K562 (cell line): ENCODE results near the gene EPS8. TPM values are rescaled to one million over a fixed set of nuclear protein-coding genes. Genes with fewer than 3 reads are reported as not detected.

Source experiments
- BHLHE40 ChIP-seq: IDR thresholded peaks from 2 replicates; pipeline ENCODE4 v1.6.1; 2011; ENCODE audit warnings: low read length, improper control_type of control experiment
- TEAD4 ChIP-seq, 2 experiments: sonication (generic) in 1 of 2; formaldehyde crosslinking in 1 of 2; IDR thresholded peaks; 2 replicates each; pipeline versions ENCODE4 v1.6.1 to v1.8.0; 2012 to 2022; ENCODE audit warnings: borderline replicate concordance in 1 of 2, inconsistent platforms in 1 of 2, low read length in 1 of 2, mild to moderate bottlenecking in 1 of 2, missing genetic modification reagents in 1 of 2
- polyA plus RNA-seq, 8 experiments: library from polyadenylated mRNA; depleted of rRNA in 4 of 8; stranded (reverse) in 5 of 8; unstranded in 3 of 8; fragments of >200 nt; fragmentation: Nextera tagmentation in 2 of 8; fragmentation: Illumina TruSeq in 1 of 8; extraction: Ambion mirVana in 2 of 8; extraction: Trizol in 1 of 8; gene quantifications; 2 replicates each; pipeline versions ENCODE4 v1.2.1 to v1.2.3, GENCODE V29; 2011 to 2014; ENCODE audit warnings: inconsistent platforms in 1 of 8, missing spikeins in 1 of 8
- total RNA-seq, 7 experiments: library from RNA; depleted of rRNA in 6 of 7; stranded (reverse); fragments of >200 nt in 6 of 7; fragmentation: Illumina TruSeq in 2 of 7; extraction: Trizol in 2 of 7; gene quantifications; 2 replicates each; pipeline versions ENCODE4 v1.2.1 to v1.2.3, GENCODE V29; 2011 to 2021; ENCODE audit warnings: low replicate concordance in 1 of 7
- TF ChIP-seq, protein P1 (sequence below), 2 experiments: fragments of 450-650 bp; formaldehyde crosslinking in 1 of 2; IDR thresholded peaks; 2 replicates each; pipeline versions ENCODE4 v1.4.0 to v1.6.1; 2014 to 2020; ENCODE audit warnings: mild to moderate bottlenecking in 2 of 2, borderline replicate concordance in 1 of 2, low read depth in 1 of 2
- TF ChIP-seq, protein P2 (sequence below): fragments of 450-650 bp; IDR thresholded peaks from 2 replicates; pipeline ENCODE4 v1.6.1; 2016; ENCODE audit warnings: low read depth, mild to moderate bottlenecking, moderate library complexity
- TF ChIP-seq, protein P3 (sequence below): fragments of 450-650 bp; IDR thresholded peaks from 2 replicates; pipeline ENCODE4 v1.7.1; 2018; ENCODE audit warnings: mild to moderate bottlenecking, low read depth; ENCODE audit not compliant: partially characterized antibody

Gene EPS8
- total and polyA plus RNA-seq, 9 of the 15 experiments (the other 6 are each of a cell fraction or from before 2014, with no cell fraction given), result 0.10 to 1.9 (median 0.33) TPM

DNA sequence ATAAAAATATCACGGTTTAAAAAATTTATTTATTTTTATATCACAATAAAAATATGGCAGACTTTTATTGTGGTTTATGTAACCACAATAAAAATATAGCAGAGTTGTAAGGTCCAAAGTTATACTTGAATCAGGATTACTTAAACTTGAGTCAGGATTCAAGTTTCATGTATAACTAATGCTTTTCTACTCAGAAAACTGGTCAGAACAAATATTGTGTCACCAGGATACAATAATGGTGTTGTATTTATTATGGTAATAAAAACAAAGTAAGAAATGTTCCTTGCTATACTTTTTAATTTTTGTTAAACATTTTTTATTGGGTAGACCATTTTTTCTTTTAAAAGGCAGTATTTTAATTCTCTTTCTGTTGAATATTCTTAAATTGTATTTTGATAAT lies 29.2 kb upstream of the EPS8 start (continued):
- TF ChIP-seq, protein P1, sequence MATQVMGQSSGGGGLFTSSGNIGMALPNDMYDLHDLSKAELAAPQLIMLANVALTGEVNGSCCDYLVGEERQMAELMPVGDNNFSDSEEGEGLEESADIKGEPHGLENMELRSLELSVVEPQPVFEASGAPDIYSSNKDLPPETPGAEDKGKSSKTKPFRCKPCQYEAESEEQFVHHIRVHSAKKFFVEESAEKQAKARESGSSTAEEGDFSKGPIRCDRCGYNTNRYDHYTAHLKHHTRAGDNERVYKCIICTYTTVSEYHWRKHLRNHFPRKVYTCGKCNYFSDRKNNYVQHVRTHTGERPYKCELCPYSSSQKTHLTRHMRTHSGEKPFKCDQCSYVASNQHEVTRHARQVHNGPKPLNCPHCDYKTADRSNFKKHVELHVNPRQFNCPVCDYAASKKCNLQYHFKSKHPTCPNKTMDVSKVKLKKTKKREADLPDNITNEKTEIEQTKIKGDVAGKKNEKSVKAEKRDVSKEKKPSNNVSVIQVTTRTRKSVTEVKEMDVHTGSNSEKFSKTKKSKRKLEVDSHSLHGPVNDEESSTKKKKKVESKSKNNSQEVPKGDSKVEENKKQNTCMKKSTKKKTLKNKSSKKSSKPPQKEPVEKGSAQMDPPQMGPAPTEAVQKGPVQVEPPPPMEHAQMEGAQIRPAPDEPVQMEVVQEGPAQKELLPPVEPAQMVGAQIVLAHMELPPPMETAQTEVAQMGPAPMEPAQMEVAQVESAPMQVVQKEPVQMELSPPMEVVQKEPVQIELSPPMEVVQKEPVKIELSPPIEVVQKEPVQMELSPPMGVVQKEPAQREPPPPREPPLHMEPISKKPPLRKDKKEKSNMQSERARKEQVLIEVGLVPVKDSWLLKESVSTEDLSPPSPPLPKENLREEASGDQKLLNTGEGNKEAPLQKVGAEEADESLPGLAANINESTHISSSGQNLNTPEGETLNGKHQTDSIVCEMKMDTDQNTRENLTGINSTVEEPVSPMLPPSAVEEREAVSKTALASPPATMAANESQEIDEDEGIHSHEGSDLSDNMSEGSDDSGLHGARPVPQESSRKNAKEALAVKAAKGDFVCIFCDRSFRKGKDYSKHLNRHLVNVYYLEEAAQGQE (IDR thresholded peaks at IDR 0.05; ENCODE audit: borderline replicate concordance), result no peak
- TF ChIP-seq, protein P1 (CRISPR knock-in tag; IDR thresholded peaks at IDR 0.05; ENCODE audit: low read depth), result no peak
- TF ChIP-seq, protein P2, sequence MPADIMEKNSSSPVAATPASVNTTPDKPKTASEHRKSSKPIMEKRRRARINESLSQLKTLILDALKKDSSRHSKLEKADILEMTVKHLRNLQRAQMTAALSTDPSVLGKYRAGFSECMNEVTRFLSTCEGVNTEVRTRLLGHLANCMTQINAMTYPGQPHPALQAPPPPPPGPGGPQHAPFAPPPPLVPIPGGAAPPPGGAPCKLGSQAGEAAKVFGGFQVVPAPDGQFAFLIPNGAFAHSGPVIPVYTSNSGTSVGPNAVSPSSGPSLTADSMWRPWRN, result no peak
- no peak for TF ChIP-seq BHLHE40
- TF ChIP-seq, protein P3, sequence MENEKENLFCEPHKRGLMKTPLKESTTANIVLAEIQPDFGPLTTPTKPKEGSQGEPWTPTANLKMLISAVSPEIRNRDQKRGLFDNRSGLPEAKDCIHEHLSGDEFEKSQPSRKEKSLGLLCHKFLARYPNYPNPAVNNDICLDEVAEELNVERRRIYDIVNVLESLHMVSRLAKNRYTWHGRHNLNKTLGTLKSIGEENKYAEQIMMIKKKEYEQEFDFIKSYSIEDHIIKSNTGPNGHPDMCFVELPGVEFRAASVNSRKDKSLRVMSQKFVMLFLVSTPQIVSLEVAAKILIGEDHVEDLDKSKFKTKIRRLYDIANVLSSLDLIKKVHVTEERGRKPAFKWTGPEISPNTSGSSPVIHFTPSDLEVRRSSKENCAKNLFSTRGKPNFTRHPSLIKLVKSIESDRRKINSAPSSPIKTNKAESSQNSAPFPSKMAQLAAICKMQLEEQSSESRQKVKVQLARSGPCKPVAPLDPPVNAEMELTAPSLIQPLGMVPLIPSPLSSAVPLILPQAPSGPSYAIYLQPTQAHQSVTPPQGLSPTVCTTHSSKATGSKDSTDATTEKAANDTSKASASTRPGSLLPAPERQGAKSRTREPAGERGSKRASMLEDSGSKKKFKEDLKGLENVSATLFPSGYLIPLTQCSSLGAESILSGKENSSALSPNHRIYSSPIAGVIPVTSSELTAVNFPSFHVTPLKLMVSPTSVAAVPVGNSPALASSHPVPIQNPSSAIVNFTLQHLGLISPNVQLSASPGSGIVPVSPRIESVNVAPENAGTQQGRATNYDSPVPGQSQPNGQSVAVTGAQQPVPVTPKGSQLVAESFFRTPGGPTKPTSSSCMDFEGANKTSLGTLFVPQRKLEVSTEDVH, result no peak
- no peak for TF ChIP-seq TEAD4 (IDR thresholded peaks at IDR 0.05; ENCODE audit: low read length)
- TF ChIP-seq TEAD4 (CRISPR knock-in tag; IDR thresholded peaks at IDR 0.05; ENCODE audit: borderline replicate concordance), result no peak
- TF ChIP-seq, all 486 proteins: peak for 0
